Ishikawa (cell line): ENCODE results near the gene ZNF584.

Experiments
- CEBPB ChIP-seq: IDR thresholded peaks from 2 replicates; pipeline ENCODE4 v1.6.1; 2012
- CREB1 ChIP-seq: IDR thresholded peaks from 2 replicates; pipeline ENCODE4 v1.6.1; 2012; ENCODE audit warnings: low read depth
- EGR1 ChIP-seq: IDR thresholded peaks from 2 replicates; pipeline ENCODE4 v1.6.1; 2012
- EP300 ChIP-seq: IDR thresholded peaks from 2 replicates; pipeline ENCODE4 v1.6.1; 2012; ENCODE audit warnings: borderline replicate concordance
- FOXM1 ChIP-seq: IDR thresholded peaks from 2 replicates; pipeline ENCODE4 v1.6.1; 2012; ENCODE audit warnings: low read depth, borderline replicate concordance
- MAX ChIP-seq: IDR thresholded peaks from 2 replicates; pipeline ENCODE4 v1.6.1; 2012
- NFIC ChIP-seq: IDR thresholded peaks from 2 replicates; pipeline ENCODE4 v1.6.1; 2012
- RAD21 ChIP-seq: IDR thresholded peaks from 2 replicates; pipeline ENCODE4 v1.6.1; 2012; ENCODE audit warnings: low read depth
- REST ChIP-seq: IDR thresholded peaks from 2 replicates; pipeline ENCODE4 v1.6.1; 2012; ENCODE audit warnings: low read depth, mild to moderate bottlenecking
- TAF1 ChIP-seq: IDR thresholded peaks from 2 replicates; pipeline ENCODE4 v1.6.1; 2012; ENCODE audit warnings: low read depth, mild to moderate bottlenecking
- TCF12 ChIP-seq: IDR thresholded peaks from 2 replicates; pipeline ENCODE4 v1.6.1; 2012; ENCODE audit warnings: low read depth
- TEAD4 ChIP-seq: IDR thresholded peaks from 2 replicates; pipeline ENCODE4 v1.6.1; 2012
- USF1 ChIP-seq: IDR thresholded peaks from 2 replicates; pipeline ENCODE4 v1.6.1; 2012
- YY1 ChIP-seq: IDR thresholded peaks from 2 replicates; pipeline ENCODE4 v1.6.1; 2012; ENCODE audit warnings: low read depth
- ZBTB7A ChIP-seq: IDR thresholded peaks from 2 replicates; pipeline ENCODE4 v1.6.1; 2012; ENCODE audit warnings: low read depth

ZNF584 gene

GRCh38 chr19:58366585-58367430, 41.6 kb upstream of the ZNF584 start:
- no peak for TF ChIP-seq EGR1
- no peak for TF ChIP-seq ZBTB7A
- no peak for TF ChIP-seq USF1
- no peak for TF ChIP-seq EP300
- TF ChIP-seq TCF12 = no peak
- TF ChIP-seq NFIC = no peak
- no peak for TF ChIP-seq CREB1
- TF ChIP-seq TAF1 = no peak
- TF ChIP-seq MAX = no peak
- no peak for TF ChIP-seq RAD21
- TF ChIP-seq YY1 = no peak
- no peak for TF ChIP-seq CEBPB
- TF ChIP-seq FOXM1 = no peak
- TF ChIP-seq TEAD4 = no peak
- TF ChIP-seq REST = no peak

DNA sequence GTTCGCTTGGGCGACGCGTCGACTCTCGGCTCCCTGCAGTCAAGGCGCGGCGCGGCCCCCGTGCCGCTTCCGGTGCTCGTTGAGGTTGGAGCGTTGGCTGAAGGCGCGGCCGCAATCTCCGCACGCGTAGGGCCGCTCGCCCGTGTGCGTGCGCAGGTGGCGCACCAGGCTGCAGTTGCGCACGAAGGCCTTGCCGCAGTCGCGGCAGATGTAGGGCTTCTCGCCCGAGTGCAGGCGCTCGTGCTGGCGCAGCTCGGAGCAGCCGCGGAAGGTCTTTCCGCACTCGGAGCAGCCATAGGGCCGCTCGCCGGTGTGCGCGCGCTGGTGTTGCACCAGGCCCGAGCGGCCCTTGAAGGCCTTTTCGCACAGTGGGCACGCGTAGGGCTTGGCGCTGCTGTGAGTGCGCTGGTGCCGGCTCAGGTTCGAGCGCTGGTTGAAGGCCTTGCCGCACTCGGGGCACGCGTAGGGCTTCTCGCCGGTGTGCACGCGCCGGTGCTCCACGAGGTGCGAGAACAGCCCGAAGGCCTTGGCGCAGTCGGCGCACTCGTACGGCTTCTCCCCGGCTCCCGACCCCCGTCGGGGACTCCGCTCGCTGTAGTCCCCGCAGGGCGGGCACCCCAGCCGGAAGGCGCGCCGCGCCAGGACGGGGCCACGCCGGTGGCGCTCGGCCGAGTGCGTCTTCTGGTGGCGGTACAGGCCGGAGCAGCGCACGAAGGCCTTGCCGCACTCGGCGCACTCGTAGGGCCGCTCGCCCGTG, 40.6 kb upstream of the ZNF584 start:
- TF ChIP-seq TCF12 (no peak), ZBTB7A (no peak), YY1 (no peak), FOXM1 (no peak), CREB1 (no peak), REST (no peak), RAD21 (no peak), EGR1 (no peak), TAF1 (no peak), MAX (no peak), NFIC (no peak), EP300 (no peak), CEBPB (no peak)

- TF ChIP-seq TAF1 (no peak), EGR1 (no peak), ZBTB7A (no peak), FOXM1 (no peak), YY1 (no peak)
These were observed 39.7 kb upstream of the ZNF584 start for GRCh38 chr19:58368561-58369360.

- TF ChIP-seq TAF1 (no peak), EP300 (no peak), MAX (no peak), EGR1 (no peak), ZBTB7A (no peak), NFIC (no peak), TCF12 (no peak), CEBPB (no peak), REST (no peak), TEAD4 (no peak), FOXM1 (no peak), USF1 (no peak), CREB1 (no peak)
These were observed 35.9 kb upstream of the ZNF584 start for GRCh38 chr19:58372311-58373133.
